Stimulated activated CD4-positive, alpha-beta T cell treated with anti-CD3 and anti-CD28 coated beads, Interleukin-12 subunit alpha, Interleukin-12 subunit beta, amount 100 ng/mL, for 48 hours (primary cell): ENCODE data around the gene ATAD3A.
"Not testable (repeated sequence)": the region's sequence is repeated elsewhere in the genome, so short reads cannot be mapped to it uniquely, and the experiment has no call there.

ENCODE experiments used
- DNase-seq, 3 donors: peaks; one replicate each; pipeline ENCODE4 v3.0.0-alpha.2; 2020; ENCODE audit warnings: low read depth in 2 of 3, low spot score in 1 of 3

Gene ATAD3A

DNA sequence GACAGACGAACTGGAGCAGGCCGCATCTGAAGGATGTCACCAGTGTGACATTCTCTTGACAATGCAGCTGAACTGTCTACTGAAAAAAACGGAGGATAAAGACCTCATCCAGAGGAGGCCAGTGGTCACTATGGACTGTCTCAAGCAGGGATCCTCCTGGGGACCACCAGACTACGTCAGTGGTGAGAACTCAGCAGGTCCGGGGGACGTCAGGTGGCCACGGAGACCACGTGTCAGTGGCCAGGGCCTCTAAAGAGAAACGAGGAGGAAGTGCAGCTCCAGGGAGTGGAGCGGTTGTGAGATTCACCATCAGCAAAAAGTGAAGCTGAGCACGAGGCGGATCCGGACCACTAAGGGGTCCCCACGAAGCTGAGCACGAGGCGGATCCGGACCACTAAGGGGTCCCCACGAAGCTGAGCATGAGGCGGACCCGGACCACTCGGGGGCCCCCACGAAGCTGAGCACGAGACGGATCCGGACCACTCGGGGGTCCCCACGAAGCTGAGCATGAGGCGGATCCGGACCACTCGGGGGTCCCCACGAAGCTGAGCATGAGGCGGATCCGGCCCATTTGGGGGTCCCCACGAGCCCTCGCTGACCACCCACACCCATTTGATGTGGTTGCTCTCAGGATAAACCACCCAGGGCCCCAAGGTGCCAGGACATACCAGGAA lies 42.0 kb downstream of the ATAD3A start:
- DNase-seq, result no peak

DNA sequence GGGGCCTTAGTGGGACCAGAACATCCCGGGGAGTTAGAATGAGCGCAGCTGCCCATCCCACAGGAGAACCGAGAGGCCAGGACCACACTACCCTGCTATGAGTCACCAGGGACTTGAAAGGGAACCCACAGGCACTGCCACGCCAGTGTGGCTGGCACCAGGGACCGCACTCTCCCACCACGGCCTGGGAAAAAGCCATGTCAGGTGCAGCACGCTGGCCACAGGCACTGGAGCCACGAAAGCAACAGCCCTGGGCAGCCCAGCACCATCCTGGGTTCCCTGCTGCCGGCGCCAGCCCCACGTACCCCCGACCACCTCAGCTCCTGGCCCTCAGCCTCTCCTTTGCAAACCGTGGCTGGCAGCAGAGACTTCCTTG lies 42.6 kb downstream of the ATAD3A start:
- no peak for DNase-seq

DNA sequence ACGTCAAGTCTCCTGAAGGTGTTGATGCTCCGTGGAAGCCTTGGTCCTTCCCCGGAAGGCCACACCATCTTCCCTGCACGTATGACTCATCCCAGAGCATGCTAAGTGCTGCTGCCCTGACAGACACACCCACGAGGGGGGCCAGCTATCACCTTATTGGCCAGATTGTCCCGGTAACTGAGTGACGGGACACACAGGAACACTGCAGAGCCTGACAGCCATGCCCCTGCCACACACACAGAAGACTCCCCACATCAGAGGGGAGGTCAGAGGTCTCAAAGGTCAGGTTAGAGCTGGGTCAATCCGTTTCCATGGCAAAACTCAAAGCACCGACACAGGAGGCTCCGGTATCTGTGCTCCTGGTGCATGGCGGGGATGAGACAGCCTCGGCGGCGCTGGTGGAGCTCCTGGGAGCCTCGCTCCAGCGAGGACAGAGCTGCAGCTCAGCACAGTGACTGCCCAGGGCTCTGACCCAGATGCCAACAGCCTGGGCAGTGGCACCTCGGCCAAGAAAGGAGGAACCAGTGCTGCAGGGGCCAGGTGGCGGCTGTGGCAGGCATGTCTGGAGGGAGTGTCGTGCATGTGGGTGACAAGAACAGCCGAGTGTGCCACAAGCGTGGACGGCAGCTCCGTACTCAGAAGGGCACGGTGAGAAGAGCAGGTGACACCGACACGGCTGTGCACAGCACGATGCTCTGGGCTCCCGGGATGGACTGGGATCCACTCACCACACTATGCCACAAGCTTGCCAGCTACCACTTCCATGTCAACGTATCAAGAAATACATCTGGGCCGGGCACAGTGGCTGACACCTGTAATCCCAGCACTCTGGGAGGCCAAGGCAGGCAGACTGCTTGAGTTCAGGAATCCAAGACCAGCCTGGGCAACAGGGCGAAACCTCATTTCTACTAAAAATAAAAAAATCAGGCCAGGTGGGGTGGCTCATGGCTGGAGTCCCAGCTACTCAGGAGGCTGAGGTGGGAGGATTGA lies 43.3 kb downstream of the ATAD3A start:
- DNase-seq, result no peak

GRCh38 chr1:1556505-1556904 lies 44.5 kb downstream of the ATAD3A start:
- DNase-seq, result no peak

DNA sequence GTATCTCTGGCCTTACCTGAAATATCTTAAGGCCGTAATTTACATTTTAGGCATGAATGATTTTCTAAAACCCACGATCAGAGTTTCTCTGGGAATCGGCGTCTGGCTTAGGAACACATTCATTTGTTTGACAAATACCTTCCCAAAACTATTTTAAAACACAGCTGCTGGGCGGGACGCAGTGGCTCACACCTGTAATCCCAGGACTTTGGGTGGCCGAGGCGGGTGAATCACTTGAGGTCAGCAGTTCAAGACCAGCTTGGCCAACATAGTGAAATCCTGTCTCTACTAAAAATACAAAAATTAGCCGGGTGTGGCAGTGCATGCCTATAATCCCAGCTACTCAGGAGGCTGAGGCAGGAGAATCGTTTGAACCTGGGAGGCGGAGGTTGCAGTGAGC lies 45.0 kb downstream of the ATAD3A start:
- DNase-seq, result not testable (repeated sequence)

GRCh38 chr1:1557688-1558087 lies 45.7 kb downstream of the ATAD3A start:
- DNase-seq, result not testable (repeated sequence)

GRCh38 chr1:1558591-1558990 lies 46.6 kb downstream of the ATAD3A start:
- DNase-seq, result no peak

DNA sequence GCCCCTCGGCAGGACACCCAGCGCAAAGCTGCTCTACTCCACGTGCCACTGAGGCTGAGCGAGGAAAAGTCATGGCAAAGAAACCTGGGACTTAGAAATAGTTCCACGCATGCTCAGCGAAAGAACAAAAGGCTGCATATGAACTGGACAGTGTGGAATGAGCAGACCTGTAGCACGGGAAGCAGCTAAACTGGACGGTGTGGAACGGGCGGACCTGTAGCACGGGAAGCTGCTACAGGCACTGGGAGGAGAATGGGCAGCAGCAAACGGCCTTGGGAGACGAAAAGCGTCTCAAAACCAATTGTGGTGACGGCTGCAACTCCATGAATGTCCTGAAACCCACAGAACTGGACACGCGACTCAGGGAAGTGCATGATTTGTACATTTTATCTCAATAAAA lies 47.1 kb downstream of the ATAD3A start:
- no peak for DNase-seq

- DNase-seq, result no peak
Measured at GRCh38 chr1:1560178-1560577, 48.2 kb downstream of the ATAD3A start.

GRCh38 chr1:1561801-1562470 lies 50.0 kb downstream of the ATAD3A start:
- no peak for DNase-seq

GRCh38 chr1:1562556-1563195 lies 50.7 kb downstream of the ATAD3A start:
- DNase-seq, result no peak

- no peak for DNase-seq
Measured at GRCh38 chr1:1563688-1564087, 51.7 kb downstream of the ATAD3A start.

DNA sequence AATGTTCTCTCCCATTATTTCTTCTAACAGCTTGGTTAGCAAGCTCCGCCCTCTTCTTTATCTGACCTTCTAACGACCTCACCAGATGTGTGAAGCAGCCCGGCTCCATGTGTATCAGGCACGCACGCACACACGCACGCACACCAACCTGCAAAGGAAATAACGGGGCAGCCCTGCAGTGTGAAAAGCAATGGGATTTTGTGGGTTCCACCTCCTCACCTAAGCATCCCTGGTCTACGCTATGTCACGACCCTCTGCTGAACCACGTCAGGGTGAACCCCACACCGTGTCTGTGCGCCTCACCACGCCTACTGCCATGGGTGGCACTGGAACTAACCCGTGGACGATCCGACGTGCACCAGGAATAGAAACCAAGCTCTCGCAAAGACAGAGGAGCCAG lies 52.3 kb downstream of the ATAD3A start:
- DNase-seq, result no peak

GRCh38 chr1:1565340-1565739 lies 53.4 kb downstream of the ATAD3A start:
- DNase-seq, result no peak

GRCh38 chr1:1567152-1567875 lies 55.4 kb downstream of the ATAD3A start:
- DNase-seq, result no peak

DNA sequence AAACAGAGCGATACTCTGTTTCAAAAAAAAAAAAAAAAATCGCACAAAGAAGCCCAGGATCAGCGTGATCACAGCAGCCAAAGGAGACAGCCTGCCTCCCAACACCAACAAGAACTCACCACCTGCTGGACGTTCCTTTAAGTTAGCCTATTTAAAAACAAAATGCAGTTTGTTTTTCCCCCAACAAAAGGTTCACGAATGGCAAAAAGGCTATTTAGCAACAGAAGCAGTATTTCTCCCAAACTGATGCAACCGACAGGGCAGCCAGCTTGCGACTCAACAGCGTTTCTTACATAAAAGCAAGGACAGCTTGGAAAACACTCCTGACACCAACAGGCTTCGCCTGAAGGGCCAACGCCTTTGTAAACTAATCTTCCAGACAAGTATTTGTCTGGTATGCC lies 55.9 kb downstream of the ATAD3A start:
- no peak for DNase-seq

GRCh38 chr1:1569341-1569740 lies 57.4 kb downstream of the ATAD3A start:
- DNase-seq, result no peak

- DNase-seq, result peak; percentile 38 to 64 (median 53)
Measured at GRCh38 chr1:1573843-1574720, 62.1 kb downstream of the ATAD3A start.

GRCh38 chr1:1574721-1575537 lies 63.0 kb downstream of the ATAD3A start, which contains the start of gene SSU72:
Gene SSU72 (minus strand): TSS chr1:1574863. CDS start chr1:1574557, 306 bp downstream.
- peak; percentile 84 to 94 (median 88) for DNase-seq
